Measurements from ENCODE around the gene MCUB. TPM values are rescaled to one million over a fixed set of nuclear protein-coding genes. Genes with fewer than 3 reads are reported as not detected.

The MCUB gene
- total and polyA plus RNA-seq, 7 donors, result 4.2 to 18.0 (median 8.2) TPM

- Histone ChIP-seq H3K4me3 (no peak overlapping the region), H3K36me3 (no peaks in the 10 kb centered on the region), H3K27me3 (no peaks in the 10 kb centered on the region), H3K27ac (no peak overlapping the region), H3K4me1 (no peaks in the 10 kb centered on the region), H3K9me3 (no peaks in the 10 kb centered on the region)
- no peak for DNase-seq
- TF ChIP-seq, protein P1, sequence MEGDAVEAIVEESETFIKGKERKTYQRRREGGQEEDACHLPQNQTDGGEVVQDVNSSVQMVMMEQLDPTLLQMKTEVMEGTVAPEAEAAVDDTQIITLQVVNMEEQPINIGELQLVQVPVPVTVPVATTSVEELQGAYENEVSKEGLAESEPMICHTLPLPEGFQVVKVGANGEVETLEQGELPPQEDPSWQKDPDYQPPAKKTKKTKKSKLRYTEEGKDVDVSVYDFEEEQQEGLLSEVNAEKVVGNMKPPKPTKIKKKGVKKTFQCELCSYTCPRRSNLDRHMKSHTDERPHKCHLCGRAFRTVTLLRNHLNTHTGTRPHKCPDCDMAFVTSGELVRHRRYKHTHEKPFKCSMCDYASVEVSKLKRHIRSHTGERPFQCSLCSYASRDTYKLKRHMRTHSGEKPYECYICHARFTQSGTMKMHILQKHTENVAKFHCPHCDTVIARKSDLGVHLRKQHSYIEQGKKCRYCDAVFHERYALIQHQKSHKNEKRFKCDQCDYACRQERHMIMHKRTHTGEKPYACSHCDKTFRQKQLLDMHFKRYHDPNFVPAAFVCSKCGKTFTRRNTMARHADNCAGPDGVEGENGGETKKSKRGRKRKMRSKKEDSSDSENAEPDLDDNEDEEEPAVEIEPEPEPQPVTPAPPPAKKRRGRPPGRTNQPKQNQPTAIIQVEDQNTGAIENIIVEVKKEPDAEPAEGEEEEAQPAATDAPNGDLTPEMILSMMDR (IDR thresholded peaks at IDR 0.05), result no peak
- no peak for TF ChIP-seq POLR2AphosphoS5 (IDR thresholded peaks at IDR 0.05)
- intact Hi-C loops (cut with DNase I), result no loop called here
- WGBS, 2 donors, result 71 to 76% methylated on average over 4 of the region's 4 CpGs
These were observed 69.7 kb downstream of the MCUB start for GRCh38 chr4:109629775-109630174.

GRCh38 chr4:109631532-109632108, 71.6 kb downstream of the MCUB start:
- Histone ChIP-seq H3K27ac (no peak overlapping the region), H3K9me3 (no peaks in the 10 kb centered on the region), H3K36me3 (no peaks in the 10 kb centered on the region), H3K4me1 (no peaks in the 10 kb centered on the region), H3K4me3 (no peak overlapping the region), H3K27me3 (no peaks in the 10 kb centered on the region)
- intact Hi-C loops (cut with DNase I), result no loop called here
- 30 to 49% methylated on average over 5 of the region's 5 CpGs for WGBS, 2 donors
- TF ChIP-seq, protein P1 (IDR thresholded peaks at IDR 0.05), result no peak
- no peak for TF ChIP-seq EP300 (IDR thresholded peaks at IDR 0.05)
- TF ChIP-seq POLR2A (IDR thresholded peaks at IDR 0.05), result no peak
- TF ChIP-seq POLR2AphosphoS5 (IDR thresholded peaks at IDR 0.05), result no peak
- no peak for DNase-seq

GRCh38 chr4:109640644-109641043, 80.6 kb downstream of the MCUB start:
- WGBS, 2 donors, result 74 to 92% methylated on average over 2 of the region's 2 CpGs
- Histone ChIP-seq H3K9me3 (peaks cover 0 to 5% (median 0%) of the 10 kb centered on the region in 4 donors), H3K36me3 (no peaks in the 10 kb centered on the region), H3K27ac (no peak overlapping the region), H3K27me3 (no peaks in the 10 kb centered on the region), H3K4me1 (no peaks in the 10 kb centered on the region), H3K4me3 (no peak overlapping the region)
- intact Hi-C loops (cut with DNase I), result no loop called here
- TF ChIP-seq EP300 (IDR thresholded peaks at IDR 0.05) (no peak), POLR2AphosphoS5 (IDR thresholded peaks at IDR 0.05) (no peak), POLR2A (IDR thresholded peaks at IDR 0.05) (no peak)
- TF ChIP-seq, protein P1 (IDR thresholded peaks at IDR 0.05), result no peak
- DNase-seq, result no peak

DNA sequence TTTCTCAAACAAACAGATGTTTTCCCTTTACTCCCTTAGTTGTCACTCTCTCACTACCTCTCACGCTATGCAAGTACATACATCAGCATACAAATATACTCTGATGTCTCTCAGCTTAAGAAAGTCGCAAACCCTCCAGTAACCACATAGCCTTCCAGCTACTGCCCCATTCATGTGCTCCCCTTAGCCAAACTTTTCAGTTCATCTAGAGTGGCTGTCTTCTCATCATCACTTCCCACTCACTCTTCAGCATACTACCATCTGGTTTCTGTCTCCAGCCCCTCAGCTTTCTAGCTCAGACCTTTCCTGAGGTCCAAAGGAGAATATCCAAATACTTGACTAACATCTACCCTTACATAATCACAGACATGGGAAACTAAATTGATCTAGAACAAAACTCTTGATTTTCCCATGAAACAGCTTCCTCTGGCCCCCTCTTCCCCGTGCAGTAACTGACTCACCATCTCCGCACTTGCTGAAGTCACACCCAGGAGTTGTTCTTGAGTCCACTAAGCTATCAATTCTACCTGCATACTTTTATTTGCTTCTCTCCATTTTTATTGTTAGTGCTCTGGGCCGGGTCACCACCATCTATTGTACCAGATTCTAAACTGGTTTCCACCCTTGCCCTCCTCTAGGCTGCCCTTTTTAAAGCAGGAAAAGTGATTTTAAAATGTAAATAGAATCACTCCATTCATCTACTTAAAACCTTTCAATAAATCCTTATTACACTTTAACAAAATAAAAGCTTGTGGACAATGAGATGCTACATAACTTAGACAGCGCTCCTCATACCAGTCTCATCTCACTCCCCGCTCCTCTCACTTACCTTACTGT, 86.0 kb downstream of the MCUB start:
- Histone ChIP-seq H3K27ac (no peak overlapping the region), H3K36me3 (no peaks in the 10 kb centered on the region), H3K9me3 (no peaks in the 10 kb centered on the region), H3K4me3 (no peak overlapping the region), H3K4me1 (no peaks in the 10 kb centered on the region), H3K27me3 (no peaks in the 10 kb centered on the region)
- WGBS, 2 donors, result 68 to 77% methylated on average over 7 of the region's 7 CpGs
- intact Hi-C loops (cut with DNase I), result no loop called here
- DNase-seq, result no peak
- TF ChIP-seq EP300 (IDR thresholded peaks at IDR 0.05) (no peak), POLR2AphosphoS5 (IDR thresholded peaks at IDR 0.05) (no peak), POLR2A (IDR thresholded peaks at IDR 0.05) (no peak)
- TF ChIP-seq, protein P1 (IDR thresholded peaks at IDR 0.05), result no peak
